HFF-Myc (cell line): ENCODE results near the gene VASH2.

Source experiments
- DNase-seq: peaks from one replicate; pipeline ENCODE4 v3.0.0-alpha.2; 2011; ENCODE audit warnings: low read depth; ENCODE audit errors: extremely low read depth
- H3K4me3 ChIP-seq: replicated peaks from 2 replicates; pipeline ENCODE4 v1.5.1; 2011; ENCODE audit warnings: low read depth, mild to moderate bottlenecking, control low read depth, low read length
- TF ChIP-seq, protein P1 (sequence below): IDR thresholded peaks from 2 replicates; pipeline ENCODE4 v1.5.1; 2012; ENCODE audit warnings: mild to moderate bottlenecking, low read depth, low read length, control low read depth; ENCODE audit errors: missing control alignments

The VASH2 gene

GRCh38 chr1:212952641-212952976 is 2.3 kb downstream of the VASH2 start:
- DNase-seq: no peak
- TF ChIP-seq, protein P1, sequence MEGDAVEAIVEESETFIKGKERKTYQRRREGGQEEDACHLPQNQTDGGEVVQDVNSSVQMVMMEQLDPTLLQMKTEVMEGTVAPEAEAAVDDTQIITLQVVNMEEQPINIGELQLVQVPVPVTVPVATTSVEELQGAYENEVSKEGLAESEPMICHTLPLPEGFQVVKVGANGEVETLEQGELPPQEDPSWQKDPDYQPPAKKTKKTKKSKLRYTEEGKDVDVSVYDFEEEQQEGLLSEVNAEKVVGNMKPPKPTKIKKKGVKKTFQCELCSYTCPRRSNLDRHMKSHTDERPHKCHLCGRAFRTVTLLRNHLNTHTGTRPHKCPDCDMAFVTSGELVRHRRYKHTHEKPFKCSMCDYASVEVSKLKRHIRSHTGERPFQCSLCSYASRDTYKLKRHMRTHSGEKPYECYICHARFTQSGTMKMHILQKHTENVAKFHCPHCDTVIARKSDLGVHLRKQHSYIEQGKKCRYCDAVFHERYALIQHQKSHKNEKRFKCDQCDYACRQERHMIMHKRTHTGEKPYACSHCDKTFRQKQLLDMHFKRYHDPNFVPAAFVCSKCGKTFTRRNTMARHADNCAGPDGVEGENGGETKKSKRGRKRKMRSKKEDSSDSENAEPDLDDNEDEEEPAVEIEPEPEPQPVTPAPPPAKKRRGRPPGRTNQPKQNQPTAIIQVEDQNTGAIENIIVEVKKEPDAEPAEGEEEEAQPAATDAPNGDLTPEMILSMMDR: no peak
- no peak overlapping the region for H3K4me3 ChIP-seq

DNA sequence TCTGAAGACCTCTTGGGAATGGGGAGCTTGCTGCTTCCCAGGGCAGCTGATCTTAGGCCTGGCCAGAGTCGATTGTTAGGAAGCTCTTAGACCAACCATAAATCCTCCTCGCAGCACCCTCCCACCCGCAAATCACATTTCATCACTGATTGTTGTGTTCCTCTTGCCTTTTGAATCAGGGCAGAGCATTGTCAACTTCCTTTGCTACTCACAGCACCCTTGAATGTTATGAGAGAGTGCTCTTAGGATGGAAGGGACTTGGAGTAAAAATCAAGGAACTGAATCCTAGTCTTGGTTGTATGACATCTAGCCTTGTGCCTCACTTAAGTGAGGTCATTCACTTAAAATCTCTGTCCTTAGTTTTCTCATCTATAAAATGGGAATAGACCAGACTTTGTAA is 3.0 kb downstream of the VASH2 start:
- TF ChIP-seq, protein P1: no peak
- H3K4me3 ChIP-seq: no peak overlapping the region
- DNase-seq: no peak

DNA sequence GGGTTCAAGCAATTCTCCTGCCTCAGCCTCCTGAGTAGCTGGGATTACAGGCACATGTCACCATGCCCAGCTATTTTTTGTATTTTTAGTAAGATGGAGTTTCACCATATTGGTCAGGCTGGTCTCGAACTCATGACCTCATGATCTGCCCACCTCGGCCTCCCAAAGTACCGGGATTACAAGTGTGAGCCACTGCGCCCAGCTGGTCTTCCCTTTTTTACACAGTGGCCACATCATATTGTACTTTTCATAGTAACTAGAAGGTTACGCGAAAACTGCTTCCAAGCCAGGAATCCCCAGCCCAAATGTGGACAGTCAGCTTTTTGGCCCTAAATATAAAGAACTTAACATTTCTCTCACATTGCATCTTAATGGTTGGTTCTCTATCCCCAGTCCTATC is 4.2 kb downstream of the VASH2 start:
- TF ChIP-seq, protein P1: no peak
- H3K4me3 ChIP-seq: no peak overlapping the region
- DNase-seq: no peak

DNA sequence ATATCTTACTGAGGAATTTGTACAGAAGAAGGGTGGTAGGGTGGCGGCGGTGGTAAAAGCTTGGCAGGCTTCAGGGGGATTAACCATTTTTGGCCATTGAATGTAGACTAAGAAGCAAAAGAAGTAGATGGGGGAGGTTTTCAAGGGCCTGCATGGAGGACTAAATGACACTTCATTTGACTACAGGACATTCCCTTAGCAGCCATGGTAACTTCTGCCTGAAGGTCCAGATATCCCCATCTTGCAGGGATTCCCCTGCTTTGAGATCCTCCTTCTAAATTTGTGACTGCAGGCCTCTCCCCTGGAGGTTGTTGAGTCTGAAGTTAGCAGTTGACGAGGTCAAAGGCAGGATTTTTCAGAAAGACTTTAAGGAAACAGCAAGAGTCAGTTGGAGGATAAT is 4.8 kb downstream of the VASH2 start:
- TF ChIP-seq, protein P1: no peak
- no peak overlapping the region for H3K4me3 ChIP-seq
- DNase-seq: no peak

GRCh38 chr1:212955961-212956620 is 5.8 kb downstream of the VASH2 start:
- DNase-seq: no peak
- TF ChIP-seq, protein P1: no peak
- H3K4me3 ChIP-seq: no peak overlapping the region

DNA sequence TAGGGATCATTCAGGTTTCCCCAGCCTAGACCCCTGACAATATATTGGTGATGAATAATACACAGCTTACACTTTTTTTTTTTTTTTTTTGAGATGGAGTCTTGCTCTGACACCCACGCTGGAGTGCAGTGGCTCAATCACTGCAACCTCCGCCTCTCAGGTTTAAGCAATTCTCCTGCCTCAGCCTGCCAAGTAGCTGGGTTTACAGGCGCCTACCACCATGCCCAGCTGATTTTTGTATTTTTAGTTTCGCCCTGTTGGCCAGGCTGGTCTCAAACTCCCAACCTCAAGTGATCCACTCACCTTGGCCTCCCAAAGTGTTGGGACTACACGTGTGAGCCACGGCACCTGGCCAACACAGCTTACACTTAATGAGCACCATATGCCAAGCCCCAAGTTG is 7.2 kb downstream of the VASH2 start:
- TF ChIP-seq, protein P1: no peak
- no peak overlapping the region for H3K4me3 ChIP-seq
- no peak for DNase-seq

DNA sequence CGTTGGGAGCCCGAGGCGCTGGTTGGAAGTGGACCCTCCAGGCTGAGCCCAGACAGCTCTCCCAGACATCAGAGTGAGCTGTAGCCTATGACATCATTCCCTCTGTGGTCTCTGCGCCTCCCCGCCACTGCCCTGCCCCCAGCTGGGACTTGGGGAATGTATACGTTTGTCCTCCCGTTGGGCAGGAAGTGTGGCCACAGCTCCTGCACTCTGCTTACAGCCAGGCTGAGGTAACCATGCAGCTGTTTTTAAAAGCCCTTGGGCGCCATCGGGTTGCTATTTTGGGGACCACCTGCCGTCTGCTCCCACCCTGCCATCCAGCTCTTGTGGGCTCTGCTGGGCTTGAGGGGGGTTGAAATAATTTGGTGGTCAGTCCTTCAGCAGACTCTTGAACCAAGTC is 7.8 kb downstream of the VASH2 start:
- TF ChIP-seq, protein P1: no peak
- no peak overlapping the region for H3K4me3 ChIP-seq
- DNase-seq: no peak
